ENCODE data around the gene SPTLC1. TPM values are rescaled to one million over a fixed set of nuclear protein-coding genes. Genes with fewer than 3 reads are reported as not detected.
A peak's percentile ranks its signal among the peaks of the same experiment; 100 is the strongest.

Gene SPTLC1
- total and polyA plus RNA-seq, 10 of the 15 experiments (the other 5 are each of a cell fraction or from before 2014, with no cell fraction given), result 38.0 to 68.7 (median 52.8) TPM

- no peak for TF ChIP-seq REST (IDR thresholded peaks at IDR 0.05; ENCODE audit: low read depth, low read length)
- no peak for TF ChIP-seq ETV6 (conservative IDR thresholded peaks at IDR 0.05 in 1 of 2, IDR thresholded peaks at IDR 0.05 in 1 of 2; ENCODE audit: borderline replicate concordance in 1 of 2, low read depth in 1 of 2)
- TF ChIP-seq RBBP5 (conservative IDR thresholded peaks at IDR 0.05), result no peak; the same call in 1 of the 2 replicates
- TF ChIP-seq SUZ12 (IDR thresholded peaks at IDR 0.05; ENCODE audit: unreplicated experiment), result no peak
- peak; percentile 77; the same call in 1 of the 2 replicates for TF ChIP-seq STAT1 (conservative IDR thresholded peaks at IDR 0.05)
- TF ChIP-seq RB1 (IDR thresholded peaks at IDR 0.05; ENCODE audit: borderline replicate concordance), result 0 out of 2 replicates have a peak, but pooled peaks have one; percentile 25
- no peak for TF ChIP-seq TCF7 (IDR thresholded peaks at IDR 0.05; ENCODE audit: borderline replicate concordance)
- TF ChIP-seq CHD2 (IDR thresholded peaks at IDR 0.05; ENCODE audit: borderline replicate concordance, low read depth, low read length), result no peak; the same call in 1 of the 2 replicates
- no peak for TF ChIP-seq PRDM15 (CRISPR knock-in tag; IDR thresholded peaks at IDR 0.05)
- TF ChIP-seq KDM1A (IDR thresholded peaks at IDR 0.05; ENCODE audit: borderline replicate concordance), result no peak
- TF ChIP-seq, protein P1, sequence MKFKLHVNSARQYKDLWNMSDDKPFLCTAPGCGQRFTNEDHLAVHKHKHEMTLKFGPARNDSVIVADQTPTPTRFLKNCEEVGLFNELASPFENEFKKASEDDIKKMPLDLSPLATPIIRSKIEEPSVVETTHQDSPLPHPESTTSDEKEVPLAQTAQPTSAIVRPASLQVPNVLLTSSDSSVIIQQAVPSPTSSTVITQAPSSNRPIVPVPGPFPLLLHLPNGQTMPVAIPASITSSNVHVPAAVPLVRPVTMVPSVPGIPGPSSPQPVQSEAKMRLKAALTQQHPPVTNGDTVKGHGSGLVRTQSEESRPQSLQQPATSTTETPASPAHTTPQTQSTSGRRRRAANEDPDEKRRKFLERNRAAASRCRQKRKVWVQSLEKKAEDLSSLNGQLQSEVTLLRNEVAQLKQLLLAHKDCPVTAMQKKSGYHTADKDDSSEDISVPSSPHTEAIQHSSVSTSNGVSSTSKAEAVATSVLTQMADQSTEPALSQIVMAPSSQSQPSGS (IDR thresholded peaks at IDR 0.05; ENCODE audit: low read length), result no peak
- TF ChIP-seq TCF3 (IDR thresholded peaks at IDR 0.05; ENCODE audit: borderline replicate concordance, insufficient read depth, low read depth, low read length), result 0 out of 2 replicates have a peak, but pooled peaks have one; percentile 26
- peak; percentile 96 for TF ChIP-seq POLR2A (IDR thresholded peaks at IDR 0.05; ENCODE audit: low read depth, low read length)
- TF ChIP-seq RUNX3 (IDR thresholded peaks at IDR 0.05; ENCODE audit: low read length), result peak; percentile 35
- peak; percentile 59; the same call in 1 of the 2 replicates for TF ChIP-seq SMAD5 (IDR thresholded peaks at IDR 0.05; ENCODE audit: low read depth)
- peak; percentile 59; the same call in 1 of the 2 replicates for TF ChIP-seq PAX5 (IDR thresholded peaks at IDR 0.05; ENCODE audit: borderline replicate concordance, low read depth, low read length)
- 0 out of 2 replicates have a peak, but pooled peaks have one; percentile 31 for TF ChIP-seq IRF3 (IDR thresholded peaks at IDR 0.05)
- no peak for TF ChIP-seq BCL3 (IDR thresholded peaks at IDR 0.05; ENCODE audit: borderline replicate concordance, insufficient read depth, low read depth, low read length, poor library complexity, severe bottlenecking)
These were observed at the start of gene SPTLC1 (continued) for GRCh38 chr9:92115071-92115858.

Measured in GM12878 (cell line).